Stimulated activated CD4-positive, alpha-beta T cell treated with anti-CD3 and anti-CD28 coated beads, Interleukin-12 subunit alpha, Interleukin-12 subunit beta, amount 100 ng/mL, for 24 hours (primary cell): Measurements from ENCODE around the gene CTH.
"Not testable (repeated sequence)": the region's sequence is repeated elsewhere in the genome, so short reads cannot be mapped to it uniquely, and the experiment has no call there.

Experiments
- DNase-seq, 2 experiments: peaks; one replicate each; pipeline ENCODE4 v3.0.0-alpha.2; 2020; ENCODE audit warnings: low read depth in 2 of 2

Gene CTH

DNA sequence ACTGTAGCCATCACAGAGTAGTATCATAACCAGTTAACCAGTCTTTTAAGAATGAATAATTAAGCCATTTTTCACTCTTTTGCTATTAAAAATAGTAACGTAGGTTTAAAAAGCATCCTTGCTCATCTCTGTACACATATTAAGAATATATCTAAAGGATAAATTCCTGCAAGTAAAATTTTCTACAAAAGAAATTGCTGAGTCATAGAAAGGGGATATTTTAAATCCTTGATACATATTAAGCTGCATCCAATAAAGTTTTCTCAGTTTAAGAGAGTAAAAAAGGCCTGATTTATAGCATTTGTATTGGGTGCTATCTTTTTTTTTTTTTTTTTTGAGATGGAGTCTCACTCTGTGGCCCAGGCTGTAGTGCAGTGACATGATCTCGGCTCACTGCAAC, 1.9 kb upstream of the CTH start:
- no peak for DNase-seq

DNA sequence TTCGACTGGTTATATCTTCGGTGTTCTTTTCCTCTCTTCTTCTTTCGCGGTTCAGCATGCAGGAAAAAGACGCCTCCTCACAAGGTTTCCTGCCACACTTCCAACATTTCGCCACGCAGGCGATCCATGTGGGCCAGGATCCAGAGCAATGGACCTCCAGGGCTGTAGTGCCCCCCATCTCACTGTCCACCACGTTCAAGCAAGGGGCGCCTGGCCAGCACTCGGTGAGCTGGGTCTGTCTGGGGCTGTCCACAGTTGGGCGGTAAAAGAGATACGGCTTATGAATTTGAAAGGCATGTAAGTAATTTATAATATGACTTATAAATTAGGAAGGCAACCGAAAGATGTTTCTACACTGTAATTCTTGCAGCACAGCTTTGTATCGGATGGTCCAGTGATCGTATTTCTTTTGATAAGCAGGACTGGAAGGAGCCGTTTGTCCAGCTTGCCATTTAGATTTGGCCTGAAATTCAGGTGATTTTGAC, 334 bp downstream of the CTH start:
- DNase-seq: no peak

DNA sequence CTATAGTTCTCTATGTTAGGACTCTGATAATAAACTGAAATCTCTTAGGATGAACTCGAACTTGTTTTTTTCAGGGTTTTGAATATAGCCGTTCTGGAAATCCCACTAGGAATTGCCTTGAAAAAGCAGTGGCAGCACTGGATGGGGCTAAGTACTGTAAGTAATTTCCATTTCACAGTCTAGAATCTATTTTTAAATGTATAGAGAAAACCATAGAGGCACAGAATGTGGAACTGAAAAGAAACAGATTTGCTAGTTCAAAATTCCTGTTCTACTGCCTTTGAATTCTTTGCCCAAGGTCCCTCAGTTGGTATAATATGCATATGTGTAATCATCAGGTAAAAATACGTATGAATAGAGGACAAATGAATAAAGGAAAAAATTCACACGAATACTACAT, 4.8 kb downstream of the CTH start:
- DNase-seq: no peak

DNA sequence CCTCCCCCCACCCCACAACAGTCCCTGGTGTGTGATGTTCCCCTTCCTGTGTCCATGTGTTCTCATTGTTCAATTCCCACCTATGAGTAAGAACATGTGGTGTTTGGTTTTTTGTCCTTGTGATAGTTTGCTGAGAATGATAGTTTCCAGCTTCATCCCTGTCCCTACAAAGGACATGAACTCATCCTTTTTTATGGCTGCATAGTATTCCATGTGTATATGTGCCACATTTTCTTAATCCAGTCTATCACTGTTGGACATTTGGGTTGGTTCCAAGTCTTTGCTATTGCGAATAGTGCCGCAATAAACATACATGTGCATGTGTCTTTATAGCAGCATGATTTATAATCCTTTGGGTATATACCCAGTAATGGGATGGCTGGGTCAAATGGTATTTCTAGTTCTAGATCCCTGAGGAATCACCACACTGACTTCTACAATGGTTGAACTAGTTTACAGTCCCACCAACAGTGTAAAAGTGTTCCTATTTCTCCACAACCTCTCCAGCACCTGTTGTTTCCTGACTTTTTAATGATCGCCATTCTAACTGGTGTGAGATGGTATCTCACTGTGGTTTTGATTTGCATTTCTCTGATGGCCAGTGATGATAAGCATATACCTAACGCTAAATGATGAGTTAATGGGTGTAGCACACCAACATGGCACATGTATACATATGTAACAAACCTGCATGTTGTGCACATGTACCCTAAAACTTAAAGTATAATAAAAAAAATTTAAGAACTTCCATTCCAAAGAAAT, 8.1 kb downstream of the CTH start:
- DNase-seq: not testable (repeated sequence)

DNA sequence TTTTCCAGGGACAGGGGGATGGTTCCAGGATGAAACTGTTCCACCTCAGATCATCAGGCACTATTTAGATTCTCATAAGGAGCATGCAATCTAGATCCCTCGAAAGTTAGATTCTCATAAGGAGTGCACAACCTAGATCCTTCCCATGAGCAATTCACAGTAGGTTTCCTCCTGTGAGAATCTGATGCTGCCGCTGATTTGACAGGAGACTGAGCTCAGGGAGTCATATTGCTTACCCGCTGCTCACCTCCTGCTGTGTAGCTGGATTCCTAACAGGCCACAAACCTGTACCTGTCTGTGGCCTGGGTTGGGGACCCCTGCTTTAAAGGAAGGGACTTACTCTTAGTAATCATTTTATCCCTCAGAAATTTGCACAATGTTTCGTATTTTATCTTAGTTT, 9.3 kb downstream of the CTH start:
- no peak for DNase-seq

DNA sequence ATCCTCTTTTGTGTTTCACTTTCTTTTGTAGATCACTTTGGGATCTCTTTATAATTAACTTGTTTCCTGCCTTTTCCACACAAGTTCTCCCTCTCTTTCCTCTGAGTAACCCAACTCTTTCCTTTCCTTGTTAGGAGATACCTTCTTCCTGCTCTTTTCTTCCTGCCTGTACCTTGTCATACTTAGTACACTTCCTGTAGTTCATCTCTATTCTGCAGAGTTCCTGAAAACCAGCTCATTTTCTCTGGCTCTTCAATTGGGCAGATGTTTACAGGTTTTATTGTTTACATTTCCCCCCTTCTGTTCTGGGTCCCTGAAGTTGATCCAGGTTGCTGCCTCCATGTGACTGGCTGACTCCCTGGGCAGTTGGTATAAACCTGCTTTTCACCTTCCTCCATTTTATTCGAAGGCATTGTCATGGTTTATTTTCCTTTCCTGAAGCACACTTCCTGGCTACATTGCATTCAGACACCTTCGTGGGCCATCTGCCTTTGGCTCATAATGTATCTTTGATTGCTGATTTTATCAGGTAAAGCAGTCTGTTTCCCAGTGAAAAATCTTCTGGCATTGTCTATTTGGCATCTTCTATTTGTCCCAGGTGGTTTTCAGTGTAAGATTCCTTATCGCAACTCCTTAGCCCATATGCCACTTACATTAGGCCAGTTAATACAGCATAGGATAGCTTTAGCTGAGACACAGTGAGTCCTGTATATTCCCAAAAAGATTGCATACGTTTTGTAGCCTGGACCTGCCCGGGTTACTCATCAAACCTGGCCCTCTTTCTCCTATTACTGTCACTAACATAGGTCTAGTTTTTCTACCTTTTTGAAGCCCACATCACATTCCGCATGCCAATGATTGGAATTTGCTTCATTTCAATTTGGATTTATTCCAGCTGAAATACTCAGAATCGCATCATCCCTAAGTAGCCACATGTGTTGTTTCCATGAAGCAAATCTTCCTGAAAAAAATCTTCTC, 15.4 kb downstream of the CTH start:
- DNase-seq: no peak

DNA sequence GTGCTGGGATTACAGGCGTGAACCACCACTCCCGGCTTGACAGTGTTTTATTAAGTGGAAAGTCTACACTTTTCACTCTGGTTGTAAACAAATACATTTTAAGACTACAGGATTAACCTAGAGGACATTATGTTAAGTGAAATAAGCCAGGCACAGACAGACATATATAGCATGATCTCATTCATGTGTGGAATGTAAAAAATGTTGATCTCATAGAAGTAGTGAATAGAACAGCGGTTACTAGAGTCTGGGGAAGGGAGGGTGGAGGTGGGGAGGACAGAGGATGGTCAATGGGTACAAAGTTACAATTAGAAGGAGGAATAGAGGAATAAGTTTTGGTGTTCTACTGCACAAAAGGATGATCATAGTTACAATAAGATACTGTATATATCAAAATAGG, 16.9 kb downstream of the CTH start:
- DNase-seq: no peak

DNA sequence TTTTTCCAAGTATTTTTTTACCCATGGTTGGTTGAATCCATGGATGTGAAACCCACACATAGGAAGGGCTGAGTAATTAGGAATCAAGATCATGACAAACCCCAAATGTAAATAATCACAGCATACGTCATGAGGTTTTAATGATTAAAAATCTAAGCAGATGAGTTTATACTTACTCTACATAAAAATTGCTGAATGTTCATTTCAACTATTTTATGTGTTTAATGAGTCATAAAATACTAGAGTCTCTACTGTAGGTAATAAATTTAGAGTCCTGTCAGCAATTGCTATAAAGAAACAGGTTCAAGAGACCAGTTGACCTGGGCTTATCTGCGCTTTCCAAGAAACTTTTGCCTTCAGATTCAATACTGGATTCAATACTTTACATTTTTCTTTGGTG, 18.2 kb downstream of the CTH start:
- no peak for DNase-seq

DNA sequence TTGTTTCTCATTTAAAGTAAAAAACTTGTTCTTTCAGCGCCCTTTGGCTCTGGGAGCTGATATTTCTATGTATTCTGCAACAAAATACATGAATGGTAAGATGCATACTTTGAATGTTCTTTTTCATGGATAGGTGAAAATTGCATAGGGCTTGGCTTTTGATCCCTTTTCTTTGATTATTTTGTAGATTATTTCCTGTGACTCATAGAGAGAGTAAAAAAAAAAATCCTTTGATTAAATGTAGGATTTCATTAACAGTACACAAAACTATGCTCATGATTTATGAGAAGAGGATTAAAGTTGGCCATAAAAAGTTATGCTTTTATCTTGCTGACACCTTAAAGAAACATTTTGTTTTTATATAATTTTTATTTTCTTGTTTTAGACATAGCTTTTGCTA, 18.7 kb downstream of the CTH start:
- no peak for DNase-seq

DNA sequence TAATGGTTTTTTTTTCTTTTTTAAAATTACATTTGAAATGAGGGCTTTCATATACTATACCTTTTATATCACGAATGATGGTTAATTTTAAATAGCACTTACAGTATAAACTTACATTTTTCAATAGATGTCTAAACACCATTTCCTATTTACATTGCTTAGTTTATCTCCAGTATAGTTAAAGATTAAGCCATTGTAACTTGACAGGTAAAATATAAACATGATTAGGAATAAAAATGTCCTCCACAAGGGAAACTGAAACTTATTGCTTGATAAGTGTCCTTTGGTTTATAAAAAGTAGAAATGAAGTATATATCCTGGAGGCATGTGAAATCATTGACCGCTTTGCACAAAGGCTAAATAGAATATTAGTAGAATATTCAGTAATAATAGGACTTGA, 20.2 kb downstream of the CTH start:
- DNase-seq: no peak

DNA sequence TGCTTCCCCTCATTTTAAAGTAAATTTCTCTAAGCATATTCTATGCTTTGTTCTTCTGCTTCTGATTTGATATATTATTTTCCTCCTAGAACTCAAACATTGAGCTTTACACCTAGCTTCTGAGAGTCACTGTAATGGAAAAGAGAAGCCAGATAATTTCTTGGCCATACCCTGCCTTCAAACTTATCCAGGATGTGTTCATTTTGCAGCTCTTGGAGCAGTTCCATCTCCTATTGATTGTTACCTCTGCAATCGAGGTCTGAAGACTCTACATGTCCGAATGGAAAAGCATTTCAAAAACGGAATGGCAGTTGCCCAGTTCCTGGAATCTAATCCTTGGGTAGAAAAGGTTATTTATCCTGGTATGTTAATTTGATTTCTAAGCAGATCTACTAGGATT, 20.8 kb downstream of the CTH start:
- DNase-seq: no peak

DNA sequence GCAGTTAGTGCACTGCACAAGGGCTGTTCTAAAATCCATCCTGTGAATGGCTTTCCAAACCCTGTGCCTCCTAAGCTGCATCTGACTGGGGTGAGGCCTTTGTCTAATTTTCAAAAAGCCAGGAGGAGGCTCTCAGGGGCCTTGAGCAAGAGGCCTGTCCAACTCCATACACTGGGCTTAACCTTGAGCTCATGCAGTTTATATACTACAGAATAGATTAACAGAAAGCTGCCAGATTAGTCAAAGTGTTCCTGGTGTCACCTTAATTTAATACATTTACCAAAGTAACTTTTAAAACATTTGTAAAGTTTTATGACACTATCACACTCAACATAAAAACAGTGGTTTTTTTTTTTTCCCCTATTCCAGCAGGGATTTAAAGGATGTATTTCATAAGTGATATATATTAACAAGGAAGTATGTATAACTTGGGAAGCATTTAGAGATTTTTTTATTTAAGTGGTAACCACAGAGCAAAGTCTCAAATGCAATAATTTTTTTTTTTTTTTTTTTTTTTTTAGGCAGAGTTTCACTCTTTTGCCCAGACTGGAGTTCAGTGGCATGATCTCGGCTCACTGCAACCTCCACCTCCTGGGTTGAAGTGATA, 23.3 kb downstream of the CTH start:
- DNase-seq: no peak

DNA sequence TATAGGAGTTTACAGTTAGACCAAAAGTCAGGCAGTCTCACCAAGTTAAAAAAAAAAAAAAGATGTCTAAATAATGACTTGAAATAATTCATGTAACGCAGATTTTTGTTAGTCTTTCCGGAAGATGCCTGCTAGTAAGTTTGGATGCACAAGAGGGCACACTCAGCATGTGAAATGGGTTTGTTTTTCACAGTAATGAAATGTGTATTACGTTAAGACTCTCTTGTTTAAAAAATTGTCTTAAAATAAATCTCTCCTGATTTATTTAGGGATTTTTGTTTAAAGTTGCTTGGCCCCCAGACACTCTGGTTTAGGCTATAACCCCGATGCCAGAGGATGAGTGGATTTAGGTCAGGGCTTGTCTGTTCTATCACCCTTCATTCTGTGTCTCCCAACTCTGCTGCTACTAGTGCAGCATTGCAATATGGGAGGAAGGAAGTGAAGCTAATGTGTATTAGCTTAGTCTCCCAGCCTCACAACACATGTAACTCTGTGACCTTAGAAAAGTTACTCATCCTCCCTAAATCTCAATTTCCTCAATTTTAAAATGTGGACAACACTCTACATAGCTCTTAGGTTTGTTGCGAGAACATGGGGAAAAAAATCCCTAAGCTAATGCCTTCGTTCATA, 25.7 kb downstream of the CTH start:
- no peak for DNase-seq

DNA sequence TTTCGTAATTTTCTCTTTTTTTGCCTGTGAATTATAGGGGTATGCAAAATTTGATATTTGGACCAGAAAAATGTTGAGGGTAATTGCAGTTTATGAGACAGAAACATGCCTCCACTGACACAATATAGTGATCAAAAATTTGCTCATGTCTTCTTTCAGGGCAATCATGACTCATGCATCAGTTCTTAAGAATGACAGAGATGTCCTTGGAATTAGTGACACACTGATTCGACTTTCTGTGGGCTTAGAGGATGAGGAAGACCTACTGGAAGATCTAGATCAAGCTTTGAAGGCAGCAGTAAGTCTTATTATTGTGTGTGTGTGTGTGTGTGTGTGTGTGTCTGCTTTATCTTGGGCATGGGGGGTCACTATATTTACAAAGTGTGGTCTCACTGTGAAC, 27.5 kb downstream of the CTH start:
- DNase-seq: no peak

DNA sequence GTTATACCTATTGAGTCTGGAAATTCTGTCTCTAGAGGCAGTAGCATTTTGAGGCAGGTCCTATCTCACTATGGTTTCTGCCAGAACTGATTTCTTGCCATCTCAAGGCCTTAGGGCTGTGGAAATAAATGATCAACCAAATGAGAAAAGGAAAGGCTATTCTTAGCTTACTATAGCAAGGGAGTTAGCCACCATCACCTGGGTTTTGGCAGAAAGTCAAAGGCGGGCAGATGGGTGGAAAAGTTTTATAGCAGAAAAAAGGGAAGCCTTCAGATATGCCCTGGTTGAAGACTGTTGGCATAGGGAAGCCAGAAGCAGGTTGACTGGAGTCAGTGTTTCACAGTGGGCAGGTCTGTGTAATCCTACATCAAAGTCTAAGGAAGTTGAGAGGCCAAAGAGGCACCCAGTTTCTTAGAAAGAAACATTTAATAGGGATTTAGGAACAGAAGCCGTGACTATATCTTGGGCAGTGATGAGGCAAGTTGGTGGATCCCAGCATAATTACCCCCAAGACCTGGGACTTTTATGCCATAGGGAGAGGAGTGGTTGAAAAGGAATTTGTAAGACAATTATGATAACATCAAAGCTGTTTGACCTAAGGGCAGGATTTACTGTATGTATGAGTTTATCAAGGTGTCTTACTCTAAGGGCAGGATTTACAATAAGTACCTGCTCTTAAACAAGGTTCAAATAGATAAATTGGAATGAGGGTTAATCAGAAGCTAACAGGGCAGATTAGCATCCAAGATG, 29.7 kb downstream of the CTH start:
- DNase-seq: no peak

DNA sequence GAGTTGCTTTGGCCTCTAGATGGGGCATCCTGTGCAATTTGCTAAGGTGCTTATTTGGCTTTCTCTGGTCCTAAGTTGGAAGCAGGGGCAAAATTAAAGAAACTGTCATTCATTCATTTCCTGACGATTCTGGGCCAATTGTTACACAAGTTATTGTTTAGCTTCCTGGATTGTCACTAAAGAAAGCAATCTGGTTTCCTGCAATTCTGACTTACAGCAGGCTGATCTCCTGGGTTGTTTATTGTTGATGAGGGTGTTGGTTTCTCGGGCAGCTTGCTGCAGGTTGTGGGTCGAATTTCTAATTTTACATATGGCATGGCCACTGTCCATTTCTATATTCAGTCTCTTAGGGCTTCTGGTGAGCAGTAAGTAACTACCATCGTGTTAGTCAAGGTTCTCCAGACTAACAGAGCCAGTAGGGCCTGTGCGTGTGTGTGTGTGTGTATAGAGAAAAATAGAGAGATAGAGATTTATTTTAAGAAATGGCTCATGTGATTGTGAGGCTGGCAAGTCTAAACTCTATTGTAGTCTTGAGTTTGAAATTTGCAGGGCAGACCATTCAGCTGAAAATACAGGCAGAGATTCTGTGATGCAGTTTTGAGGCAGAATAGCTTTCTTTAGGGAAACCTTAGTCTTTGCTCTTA, 30.4 kb downstream of the CTH start:
- no peak for DNase-seq

DNA sequence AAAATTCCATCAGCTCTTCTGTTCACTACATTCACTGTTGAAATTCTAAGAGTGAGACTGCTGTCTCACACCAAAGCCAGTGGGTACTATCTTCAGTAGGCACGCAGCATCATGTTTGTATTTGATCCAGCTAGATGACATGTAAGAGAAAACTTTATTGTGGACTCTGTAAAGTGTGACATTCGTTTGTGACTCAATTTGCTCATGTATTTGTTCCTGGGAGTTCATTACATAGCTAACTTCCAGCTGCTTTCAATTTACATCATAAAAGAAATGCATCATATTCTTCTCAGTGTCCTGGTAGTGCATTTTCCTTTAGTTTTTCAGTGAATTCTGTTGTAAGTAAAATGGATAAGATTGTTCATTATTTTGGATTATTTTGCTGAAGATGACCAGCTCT, 31.4 kb downstream of the CTH start:
- no peak for DNase-seq

DNA sequence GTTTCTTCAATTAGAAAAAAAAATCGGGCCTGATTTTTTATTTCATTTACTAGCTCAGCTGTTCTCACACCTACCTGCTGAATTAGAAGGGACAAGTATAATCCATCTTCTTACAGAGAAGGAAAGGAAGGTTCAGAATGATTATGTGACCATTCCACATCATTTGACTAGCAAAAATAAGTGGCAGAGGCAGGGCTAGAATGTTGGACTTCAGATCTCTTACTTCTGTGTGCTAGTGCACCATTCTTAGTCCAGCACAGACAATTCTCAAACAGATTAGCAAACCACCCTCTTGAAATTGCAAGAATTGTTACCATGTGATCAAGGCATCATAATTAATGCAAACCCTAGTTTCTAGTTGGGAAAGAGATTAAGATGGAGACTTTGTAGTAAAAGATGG, 32.7 kb downstream of the CTH start:
- no peak for DNase-seq

DNA sequence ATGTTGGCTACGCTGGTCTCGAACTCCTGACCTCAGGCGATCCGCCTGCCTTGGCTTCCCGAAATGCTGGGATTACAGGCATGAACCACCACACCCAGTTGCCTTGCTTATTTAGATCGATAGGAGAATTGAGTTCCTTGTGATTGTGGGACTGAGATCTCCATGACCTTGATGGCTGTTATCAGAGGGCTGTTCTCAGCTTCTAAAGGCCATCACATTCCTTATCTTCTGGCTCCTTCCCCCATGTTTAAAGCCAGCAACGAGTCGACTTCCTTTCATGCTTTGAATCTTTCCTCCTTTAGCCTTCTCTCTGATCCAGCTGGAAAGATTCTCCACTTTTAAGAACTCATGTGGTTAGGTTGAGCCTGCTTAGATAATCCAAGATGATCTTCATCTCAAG, 38.0 kb downstream of the CTH start:
- no peak for DNase-seq

DNA sequence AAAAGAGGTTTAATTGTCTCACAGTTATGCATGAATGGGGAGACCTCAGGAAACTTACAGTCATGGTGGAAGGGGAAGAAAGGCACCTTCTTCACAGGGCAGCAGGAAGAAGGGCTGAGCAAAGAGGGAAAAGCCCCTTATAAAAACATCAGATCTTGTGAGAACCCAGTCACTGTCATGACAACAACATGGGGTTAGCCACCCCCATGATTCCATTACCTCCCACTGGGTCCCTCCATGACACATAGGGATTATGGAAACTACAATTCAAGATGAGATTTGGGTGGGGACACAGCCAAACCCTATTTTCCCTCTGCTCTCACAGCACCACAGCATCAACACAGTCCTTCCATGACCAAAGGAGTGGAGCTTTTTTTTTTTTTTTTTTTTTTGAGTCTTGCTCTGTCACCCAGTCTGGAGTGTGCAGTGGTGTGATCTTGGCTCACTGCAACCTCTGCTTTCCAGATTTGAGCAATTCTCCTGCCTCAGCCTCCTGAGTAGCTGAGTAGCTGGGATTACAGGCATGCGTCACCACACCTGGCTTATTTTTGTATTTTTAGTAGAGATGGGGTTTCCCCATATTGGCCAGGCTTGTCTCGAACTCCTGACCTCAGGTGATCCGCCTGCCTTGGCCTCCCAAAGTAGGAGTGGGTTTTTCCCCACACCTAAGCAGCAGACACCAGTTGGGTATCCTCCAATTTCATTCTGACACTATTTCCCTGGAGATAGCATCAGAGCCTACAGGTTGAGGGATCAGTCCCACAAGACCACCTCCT, 41.3 kb downstream of the CTH start:
- peak in 1 of 2 experiments; percentile 8 for DNase-seq
